HL-60 (cell line): ENCODE results near the gene SETBP1.

Experiments
- DNase-seq, 2 experiments: peaks; one replicate each; pipeline ENCODE4 v3.0.0-alpha.2; 2010 to 2020; ENCODE audit warnings: low read depth in 1 of 2, low spot score in 1 of 2
- H3K27ac ChIP-seq: fragments of 250-450 bp; sonication (Bioruptor Pico); replicated peaks from 2 replicates; pipeline ENCODE4 v1.5.1; 2020; ENCODE audit warnings: mild to moderate bottlenecking, moderate library complexity
- H3K27me3 ChIP-seq: fragments of 250-450 bp; sonication (Bioruptor Pico); 2 replicates; pipeline ENCODE4 v1.5.1; 2021; ENCODE audit warnings: mild to moderate bottlenecking, moderate library complexity; ENCODE audit not compliant: insufficient read depth, poor library complexity, severe bottlenecking
- H3K4me3 ChIP-seq: replicated peaks from 2 replicates; pipeline ENCODE4 v1.5.1; 2011; ENCODE audit warnings: mild to moderate bottlenecking, control low read depth, low read length; ENCODE audit not compliant: insufficient read depth
- GABPA ChIP-seq: IDR thresholded peaks from 2 replicates; pipeline ENCODE4 v1.6.1; 2012; ENCODE audit warnings: low read depth
- POLR2AphosphoS5 ChIP-seq: IDR thresholded peaks from 2 replicates; pipeline ENCODE4 v1.6.1; 2012; ENCODE audit warnings: low read depth
- SPI1 ChIP-seq: IDR thresholded peaks from 2 replicates; pipeline ENCODE4 v1.6.1; 2012; ENCODE audit warnings: low read depth, mild to moderate bottlenecking, borderline replicate concordance
- TF ChIP-seq, protein P1 (sequence below): IDR thresholded peaks from 2 replicates; pipeline ENCODE4 v1.6.1; 2012; ENCODE audit warnings: low read depth; ENCODE audit not compliant: insufficient replicate concordance
- TF ChIP-seq, protein P2 (sequence below): IDR thresholded peaks from one replicate; pipeline ENCODE4 v1.5.1; 2011; ENCODE audit warnings: low read length, control low read depth, inconsistent platforms; ENCODE audit not compliant: insufficient read depth

SETBP1 gene

DNA sequence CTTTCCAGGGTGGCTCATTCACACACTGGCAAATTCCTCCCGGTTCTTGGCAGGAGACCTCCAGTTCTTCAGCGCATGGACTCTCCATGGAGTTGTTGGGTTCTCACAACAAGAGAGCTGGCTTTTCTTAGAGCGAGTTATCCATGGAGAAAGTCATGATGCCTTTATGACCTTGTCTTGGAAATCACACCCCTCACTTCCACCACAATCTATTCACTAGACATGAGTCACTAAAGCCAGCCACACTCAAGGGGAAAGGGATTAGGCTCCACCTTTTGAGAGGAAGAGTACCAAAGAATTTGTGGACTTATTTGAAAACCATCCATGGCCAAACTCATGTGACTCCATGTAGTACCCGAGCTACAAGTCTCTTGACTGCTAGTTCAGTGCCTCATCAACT, 160.5 kb downstream of the SETBP1 start:
- no peak for DNase-seq
- H3K27ac ChIP-seq = no peak overlapping the region

DNA sequence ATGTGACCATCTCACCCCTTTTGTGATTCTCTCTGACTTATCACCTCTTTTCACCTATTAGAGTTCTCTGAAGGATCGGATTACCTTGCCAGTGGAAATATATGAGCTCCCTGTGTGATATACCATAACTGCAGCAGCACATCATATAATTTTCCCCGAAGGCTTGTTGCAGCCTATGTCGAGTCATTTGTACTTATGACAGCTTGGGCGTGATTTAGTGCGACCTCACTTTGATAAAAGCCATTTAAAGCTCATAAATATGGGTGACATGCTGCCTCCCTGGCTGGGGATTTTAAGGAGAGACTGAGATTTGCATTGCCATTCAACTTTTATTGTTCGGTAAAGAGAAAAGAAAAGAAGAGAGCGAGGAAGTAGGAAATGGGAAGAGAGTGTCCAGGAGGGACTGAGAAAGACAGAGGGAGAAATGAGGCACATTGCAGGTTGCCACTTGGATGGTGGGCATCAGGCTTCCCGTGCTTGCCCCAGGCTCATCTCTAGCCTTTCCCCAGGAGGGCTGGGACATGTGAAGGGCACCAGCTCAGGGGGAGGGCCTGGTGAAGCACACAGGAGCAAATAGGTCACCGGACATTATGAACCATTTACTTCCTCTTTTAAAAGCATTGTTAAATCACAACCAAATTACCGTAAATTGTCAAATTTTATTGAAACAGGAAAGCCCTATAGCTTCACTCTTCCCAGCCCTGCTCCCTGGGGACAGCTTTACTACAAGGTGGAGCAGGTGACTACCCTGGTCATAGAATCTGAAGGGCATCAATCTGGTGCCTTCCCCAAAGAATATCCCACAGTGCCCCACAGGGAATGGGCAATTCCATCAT, 161.3 kb downstream of the SETBP1 start:
- TF ChIP-seq, protein P1, sequence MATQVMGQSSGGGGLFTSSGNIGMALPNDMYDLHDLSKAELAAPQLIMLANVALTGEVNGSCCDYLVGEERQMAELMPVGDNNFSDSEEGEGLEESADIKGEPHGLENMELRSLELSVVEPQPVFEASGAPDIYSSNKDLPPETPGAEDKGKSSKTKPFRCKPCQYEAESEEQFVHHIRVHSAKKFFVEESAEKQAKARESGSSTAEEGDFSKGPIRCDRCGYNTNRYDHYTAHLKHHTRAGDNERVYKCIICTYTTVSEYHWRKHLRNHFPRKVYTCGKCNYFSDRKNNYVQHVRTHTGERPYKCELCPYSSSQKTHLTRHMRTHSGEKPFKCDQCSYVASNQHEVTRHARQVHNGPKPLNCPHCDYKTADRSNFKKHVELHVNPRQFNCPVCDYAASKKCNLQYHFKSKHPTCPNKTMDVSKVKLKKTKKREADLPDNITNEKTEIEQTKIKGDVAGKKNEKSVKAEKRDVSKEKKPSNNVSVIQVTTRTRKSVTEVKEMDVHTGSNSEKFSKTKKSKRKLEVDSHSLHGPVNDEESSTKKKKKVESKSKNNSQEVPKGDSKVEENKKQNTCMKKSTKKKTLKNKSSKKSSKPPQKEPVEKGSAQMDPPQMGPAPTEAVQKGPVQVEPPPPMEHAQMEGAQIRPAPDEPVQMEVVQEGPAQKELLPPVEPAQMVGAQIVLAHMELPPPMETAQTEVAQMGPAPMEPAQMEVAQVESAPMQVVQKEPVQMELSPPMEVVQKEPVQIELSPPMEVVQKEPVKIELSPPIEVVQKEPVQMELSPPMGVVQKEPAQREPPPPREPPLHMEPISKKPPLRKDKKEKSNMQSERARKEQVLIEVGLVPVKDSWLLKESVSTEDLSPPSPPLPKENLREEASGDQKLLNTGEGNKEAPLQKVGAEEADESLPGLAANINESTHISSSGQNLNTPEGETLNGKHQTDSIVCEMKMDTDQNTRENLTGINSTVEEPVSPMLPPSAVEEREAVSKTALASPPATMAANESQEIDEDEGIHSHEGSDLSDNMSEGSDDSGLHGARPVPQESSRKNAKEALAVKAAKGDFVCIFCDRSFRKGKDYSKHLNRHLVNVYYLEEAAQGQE = no peak
- TF ChIP-seq POLR2AphosphoS5 (no peak), GABPA (no peak), SPI1 (no peak)
- TF ChIP-seq, protein P2, sequence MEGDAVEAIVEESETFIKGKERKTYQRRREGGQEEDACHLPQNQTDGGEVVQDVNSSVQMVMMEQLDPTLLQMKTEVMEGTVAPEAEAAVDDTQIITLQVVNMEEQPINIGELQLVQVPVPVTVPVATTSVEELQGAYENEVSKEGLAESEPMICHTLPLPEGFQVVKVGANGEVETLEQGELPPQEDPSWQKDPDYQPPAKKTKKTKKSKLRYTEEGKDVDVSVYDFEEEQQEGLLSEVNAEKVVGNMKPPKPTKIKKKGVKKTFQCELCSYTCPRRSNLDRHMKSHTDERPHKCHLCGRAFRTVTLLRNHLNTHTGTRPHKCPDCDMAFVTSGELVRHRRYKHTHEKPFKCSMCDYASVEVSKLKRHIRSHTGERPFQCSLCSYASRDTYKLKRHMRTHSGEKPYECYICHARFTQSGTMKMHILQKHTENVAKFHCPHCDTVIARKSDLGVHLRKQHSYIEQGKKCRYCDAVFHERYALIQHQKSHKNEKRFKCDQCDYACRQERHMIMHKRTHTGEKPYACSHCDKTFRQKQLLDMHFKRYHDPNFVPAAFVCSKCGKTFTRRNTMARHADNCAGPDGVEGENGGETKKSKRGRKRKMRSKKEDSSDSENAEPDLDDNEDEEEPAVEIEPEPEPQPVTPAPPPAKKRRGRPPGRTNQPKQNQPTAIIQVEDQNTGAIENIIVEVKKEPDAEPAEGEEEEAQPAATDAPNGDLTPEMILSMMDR = no peak
- DNase-seq = no peak
- Histone ChIP-seq H3K27me3 (no peaks in the 10 kb centered on the region), H3K27ac (no peak overlapping the region), H3K4me3 (no peak overlapping the region)

More for the DNA sequence above, 160.5 kb downstream of the SETBP1 start:
- H3K27me3 ChIP-seq = no peaks in the 10 kb centered on the region
- no peak overlapping the region for H3K4me3 ChIP-seq
- TF ChIP-seq, protein P2 = no peak
- no peak for TF ChIP-seq POLR2AphosphoS5
- TF ChIP-seq SPI1 = no peak
- no peak for TF ChIP-seq GABPA
- TF ChIP-seq, protein P1 = no peak

DNA sequence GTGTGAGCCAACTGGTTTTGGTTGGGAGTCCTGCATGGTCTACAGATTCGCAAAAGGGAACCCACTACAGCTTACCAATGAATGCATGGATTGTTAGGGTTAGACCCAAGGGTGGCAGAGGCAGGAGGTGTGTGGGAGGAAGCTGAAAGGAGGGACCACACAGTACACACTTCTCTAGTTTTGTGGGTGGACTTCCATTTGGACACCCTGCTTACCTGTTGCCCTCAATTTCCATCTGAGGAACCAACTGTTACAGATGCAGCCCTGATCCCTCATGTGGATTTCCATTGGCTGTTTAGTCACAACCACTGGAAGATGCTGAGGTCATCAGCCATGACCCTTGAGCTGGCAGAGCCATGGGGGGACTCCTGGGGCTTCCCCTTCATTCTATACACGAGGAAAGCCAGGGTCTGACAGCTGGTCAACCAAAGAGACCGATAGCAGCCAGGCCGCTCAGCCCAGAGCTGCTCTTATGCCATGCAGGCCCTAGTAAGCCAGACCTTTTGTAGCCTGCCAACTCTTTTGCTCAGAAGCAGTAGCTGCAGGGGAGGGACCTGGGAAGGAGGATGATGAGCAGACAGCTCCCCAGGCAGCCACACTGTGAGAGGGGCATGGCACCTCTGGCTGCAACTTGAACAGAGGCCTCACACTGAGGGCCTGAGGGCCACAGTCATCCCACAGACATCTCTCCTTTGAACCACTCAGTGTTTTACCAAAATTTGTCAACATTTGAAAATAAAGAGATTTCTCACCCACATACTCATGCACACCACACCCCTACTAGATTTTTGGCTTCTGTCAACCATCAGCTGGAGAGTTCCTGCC, 162.1 kb downstream of the SETBP1 start:
- TF ChIP-seq, protein P1 = no peak
- TF ChIP-seq GABPA = no peak
- no peak for TF ChIP-seq POLR2AphosphoS5
- TF ChIP-seq, protein P2 = no peak
- no peak for TF ChIP-seq SPI1
- no peak for DNase-seq
- no peak overlapping the region for H3K4me3 ChIP-seq
- H3K27ac ChIP-seq = no peak overlapping the region
- no peaks in the 10 kb centered on the region for H3K27me3 ChIP-seq
